ENCODE data around the gene ELMO2.

DNA sequence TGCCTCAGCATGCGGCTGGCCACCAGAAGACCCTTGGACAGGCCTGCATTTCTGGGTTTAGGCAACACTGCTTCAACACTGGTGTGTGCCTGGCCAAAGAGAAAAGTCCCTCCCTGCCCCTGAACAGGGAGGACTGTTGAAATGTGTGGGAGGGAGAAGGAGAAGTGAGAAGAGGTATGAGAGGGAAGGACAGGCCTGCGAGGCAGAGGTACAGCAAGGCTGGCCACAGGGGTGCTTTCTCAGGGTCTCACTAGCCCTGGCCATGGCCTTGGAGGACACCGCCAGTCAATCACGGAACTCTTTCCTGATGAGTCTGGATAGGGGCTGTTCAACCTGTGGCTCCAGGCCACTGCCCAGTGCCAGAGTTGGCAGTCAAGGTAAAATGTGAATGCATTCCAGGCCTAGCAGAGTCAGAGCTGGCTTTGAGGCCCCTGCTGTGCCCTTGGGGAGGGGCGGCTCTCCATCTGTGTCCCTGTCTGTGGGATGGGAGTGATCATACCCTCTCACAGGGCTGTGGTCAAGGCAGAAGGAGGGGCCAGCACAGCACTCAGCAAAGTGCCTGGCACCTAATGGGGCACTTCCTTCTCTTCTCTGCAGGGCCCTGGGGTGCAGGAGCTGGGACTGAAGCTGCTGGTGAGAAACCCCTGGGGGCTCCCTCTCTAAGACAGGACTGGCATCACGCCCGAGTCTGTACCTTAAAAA, 54.9 kb downstream of the ELMO2 start:
- TF ChIP-seq CEBPB (tag; IDR thresholded peaks at IDR 0.05) = no peak
- no peak for TF ChIP-seq ZNF239 (CRISPR knock-in tag; IDR thresholded peaks at IDR 0.05)
- no peak for TF ChIP-seq EZH2 (IDR thresholded peaks at IDR 0.05; ENCODE audit: borderline replicate concordance, low read depth, low read length)
- TF ChIP-seq AFF1 (IDR thresholded peaks at IDR 0.05; ENCODE audit: low read depth in 1 of 2, partially characterized antibody in 2 of 2) = no peak
- no peak for TF ChIP-seq POLR2A (conservative IDR thresholded peaks at IDR 0.05)
- no peak for TF ChIP-seq ERF (CRISPR knock-in tag; IDR thresholded peaks at IDR 0.05)
